Calu3 (cell line): ENCODE results near the gene UBA6. TPM values are rescaled to one million over a fixed set of nuclear protein-coding genes. Genes with fewer than 3 reads are reported as not detected.

ENCODE experiments used
- BruUV-seq: library from RNA; stranded (reverse); fragments of 400-500 nt; replicated peaks from 2 replicates; lab custom pipeline; 2021; lab: Mats Ljungman, UMichigan
- CTCF ChIA-PET: fragments of 300-600 bp; sonication (Branson Sonifier 250); formaldehyde crosslinking; loops from one replicate; lab custom pipeline; 2022; ENCODE audit warnings: antibody characterized with exemption; lab: Charles Lee
- DNase-seq: peaks from one replicate; pipeline ENCODE4 v3.0.0; 2022
- H3K27ac Mint-ChIP-seq: one replicate; pipeline ENCODE4 v1.8.0; 2022; ENCODE audit warnings: mixed read lengths; ENCODE audit not compliant: unreplicated experiment
- H3K27me3 Mint-ChIP-seq: one replicate; pipeline ENCODE4 v1.8.0; 2022; ENCODE audit warnings: mixed read lengths; ENCODE audit not compliant: unreplicated experiment
- H3K36me3 Mint-ChIP-seq: one replicate; pipeline ENCODE4 v1.8.0; 2022; ENCODE audit warnings: mild to moderate bottlenecking, moderate library complexity, mixed read lengths; ENCODE audit not compliant: insufficient read depth, unreplicated experiment
- H3K4me1 Mint-ChIP-seq: one replicate; pipeline ENCODE4 v1.8.0; 2022; ENCODE audit warnings: mild to moderate bottlenecking, low read depth, mixed read lengths; ENCODE audit not compliant: unreplicated experiment
- H3K4me3 Mint-ChIP-seq: one replicate; pipeline ENCODE4 v1.8.0; 2022; ENCODE audit warnings: mild to moderate bottlenecking, low read depth, moderate library complexity, mixed read lengths; ENCODE audit not compliant: unreplicated experiment
- H3K9me3 Mint-ChIP-seq: one replicate; pipeline ENCODE4 v1.8.0; 2022; ENCODE audit warnings: low read depth, mixed read lengths; ENCODE audit not compliant: unreplicated experiment
- CTCF ChIP-seq: fragments of 200-600 bp; IDR thresholded peaks from one replicate; pipeline ENCODE4 v1.8.0; 2022; ENCODE audit warnings: antibody characterized with exemption; ENCODE audit not compliant: unreplicated experiment
- intact Hi-C: fragments of 100-400 bp; cut with micrococcal nuclease; formaldehyde crosslinking; loops from one replicate; pipeline ENCODE4 v1.10.0; 2022; ENCODE audit not compliant: unreplicated experiment
- total RNA-seq: library from RNA; stranded (reverse); gene quantifications from 2 replicates; pipeline ENCODE4 v1.2.3, GENCODE V29; 2022

The UBA6 gene
- total RNA-seq, 1 experiment from 2014 or later: 66.1 TPM

DNA sequence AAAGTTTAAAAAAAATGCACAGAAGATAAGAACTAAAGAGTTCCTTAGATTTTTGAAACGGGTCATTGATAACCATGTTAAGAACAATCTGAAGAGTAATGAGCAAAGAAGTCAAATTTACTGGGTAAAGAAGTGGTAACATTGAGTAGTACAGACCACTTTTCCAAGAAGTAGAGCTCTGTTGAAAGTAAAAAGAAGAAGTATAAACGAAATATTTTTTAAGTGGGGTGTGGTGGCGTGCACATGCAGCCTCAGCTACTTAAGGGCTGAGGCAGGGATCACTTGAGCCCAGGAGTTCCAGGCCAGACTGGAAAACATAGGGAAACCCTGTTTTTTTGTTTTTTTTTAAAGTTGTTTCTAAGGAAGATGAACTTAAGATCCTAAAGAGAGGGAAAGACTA, 68.5 kb downstream of the UBA6 start:
- BruUV-seq: no TSS peak
- Mint-ChIP-seq H3K9me3 (no peaks in the 10 kb centered on the region), H3K4me1 (no peaks in the 10 kb centered on the region), H3K27me3 (no peaks in the 10 kb centered on the region), H3K4me3 (no peak overlapping the region), H3K36me3 (peaks cover 12% of the 10 kb centered on the region), H3K27ac (no peak overlapping the region)
- CTCF ChIA-PET: no interaction called here
- no peak for TF ChIP-seq CTCF
- intact Hi-C loops: no loop called here
- DNase-seq: no peak

DNA sequence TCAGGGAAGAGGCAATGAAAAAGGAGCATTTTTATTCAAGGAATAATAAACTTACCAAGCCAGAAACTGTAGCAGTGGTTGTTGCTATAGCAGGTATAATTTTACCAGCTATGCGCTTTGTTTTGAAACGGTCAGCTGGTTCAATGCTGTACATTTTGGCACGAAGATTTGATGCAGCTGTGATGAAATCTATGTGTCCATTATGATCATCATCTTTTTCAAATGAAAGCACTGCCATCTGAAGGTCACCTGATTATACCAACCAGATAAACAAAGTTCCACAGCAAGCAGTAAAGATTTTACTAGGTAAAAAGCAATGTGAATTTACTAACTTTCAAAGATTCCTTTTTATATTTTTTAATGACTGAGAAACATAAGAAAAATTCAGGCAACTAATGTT, 76.0 kb downstream of the UBA6 start:
- CTCF ChIA-PET: no interaction called here
- DNase-seq: no peak
- BruUV-seq: no TSS peak
- Mint-ChIP-seq H3K36me3 (peaks cover 7% of the 10 kb centered on the region), H3K4me3 (no peak overlapping the region), H3K27ac (no peak overlapping the region), H3K4me1 (no peaks in the 10 kb centered on the region), H3K27me3 (no peaks in the 10 kb centered on the region), H3K9me3 (no peaks in the 10 kb centered on the region)
- no peak for TF ChIP-seq CTCF
- intact Hi-C loops: no loop called here

DNA sequence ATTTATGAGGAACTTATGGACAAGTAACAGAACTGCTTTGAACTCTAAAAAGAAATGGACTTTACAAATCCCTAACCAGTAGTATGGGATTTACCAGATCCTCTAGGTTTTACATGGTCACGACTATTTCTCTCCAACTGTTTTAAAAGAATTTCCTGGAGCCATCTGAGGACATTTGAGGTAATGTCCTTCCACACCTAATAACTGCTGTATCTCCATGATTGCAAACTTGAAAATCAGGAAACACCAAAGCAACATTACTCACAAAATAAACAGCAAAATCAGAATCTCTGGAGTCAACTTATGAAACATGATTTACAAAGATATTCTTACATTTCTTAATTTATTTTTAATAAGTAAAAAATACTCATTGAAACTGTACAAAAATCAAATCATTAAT, 84.5 kb downstream of the UBA6 start:
- intact Hi-C loops: no loop called here
- no peaks in the 10 kb centered on the region for H3K4me1 Mint-ChIP-seq
- peaks cover 3% of the 10 kb centered on the region for H3K9me3 Mint-ChIP-seq
- H3K27ac Mint-ChIP-seq: no peak overlapping the region
- no peak for TF ChIP-seq CTCF
- H3K36me3 Mint-ChIP-seq: peaks cover 4% of the 10 kb centered on the region
- CTCF ChIA-PET: no interaction called here
- H3K27me3 Mint-ChIP-seq: no peaks in the 10 kb centered on the region
- no TSS peak for BruUV-seq
- no peak for DNase-seq
- no peak overlapping the region for H3K4me3 Mint-ChIP-seq

DNA sequence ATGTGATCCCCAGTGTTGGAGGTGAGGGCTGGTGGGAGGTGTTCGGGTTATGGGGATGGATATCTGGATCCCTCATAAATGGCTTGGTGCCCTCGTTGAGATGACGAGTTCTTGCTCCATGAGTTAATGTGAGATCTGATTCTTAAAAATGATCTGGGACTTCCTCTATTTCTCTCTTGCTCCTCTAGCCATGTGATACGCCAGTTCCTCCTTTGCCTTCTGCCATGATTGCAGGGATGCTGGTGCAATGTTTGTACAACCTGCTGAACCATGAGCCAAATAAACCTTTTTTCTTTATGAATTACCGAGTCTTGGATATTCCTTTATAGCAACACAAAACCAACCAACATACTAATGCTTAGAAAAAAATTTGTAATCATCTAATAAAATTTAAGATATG, 85.8 kb downstream of the UBA6 start:
- no peak overlapping the region for H3K4me3 Mint-ChIP-seq
- intact Hi-C loops: no loop called here
- no peak for TF ChIP-seq CTCF
- no peaks in the 10 kb centered on the region for H3K4me1 Mint-ChIP-seq
- H3K27me3 Mint-ChIP-seq: no peaks in the 10 kb centered on the region
- H3K27ac Mint-ChIP-seq: no peak overlapping the region
- H3K36me3 Mint-ChIP-seq: peaks cover 4% of the 10 kb centered on the region
- BruUV-seq: no TSS peak
- peaks cover 3% of the 10 kb centered on the region for H3K9me3 Mint-ChIP-seq
- DNase-seq: no peak
- CTCF ChIA-PET: no interaction called here
